GM23248 (cell line): ENCODE measurements around the gene SLC5A1. TPM values are rescaled to one million over a fixed set of nuclear protein-coding genes. Genes with fewer than 3 reads are reported as not detected.
A peak's percentile ranks its signal among the peaks of the same experiment; 100 is the strongest.

Experiments
- DNase-seq: peaks from one replicate; pipeline ENCODE4 v3.0.0-alpha.2; 2015
- H2AFZ ChIP-seq: fragments of 200-600 bp; sonication (generic); 2 replicates; pipeline ENCODE4 v1.6.1; 2016; ENCODE audit warnings: antibody characterized with exemption
- H3F3A ChIP-seq: fragments of 200-600 bp; sonication (generic); 2 replicates; pipeline ENCODE4 v1.6.1; 2016; ENCODE audit warnings: mild to moderate bottlenecking, antibody characterized with exemption, mixed run types; ENCODE audit not compliant: insufficient read depth
- H3K27ac ChIP-seq: fragments of 200-600 bp; sonication (generic); 2 replicates; pipeline ENCODE4 v1.5.1; 2016; ENCODE audit warnings: mild to moderate bottlenecking
- H3K27me3 ChIP-seq: fragments of 200-600 bp; sonication (generic); replicated peaks from 2 replicates; pipeline ENCODE4 v1.6.1; 2016; ENCODE audit warnings: mild to moderate bottlenecking; ENCODE audit not compliant: insufficient read depth
- H3K36me3 ChIP-seq: fragments of 200-600 bp; sonication (generic); 2 replicates; pipeline ENCODE4 v1.6.1; 2016; ENCODE audit warnings: low read depth, mild to moderate bottlenecking
- H3K4me1 ChIP-seq: fragments of 200-600 bp; sonication (generic); 2 replicates; pipeline ENCODE4 v1.6.1; 2016; ENCODE audit warnings: mild to moderate bottlenecking; ENCODE audit not compliant: insufficient read depth
- H3K4me2 ChIP-seq: fragments of 200-600 bp; sonication (generic); one replicate; pipeline ENCODE4 v1.6.1; 2016; ENCODE audit warnings: mild to moderate bottlenecking; ENCODE audit not compliant: unreplicated experiment
- H3K4me3 ChIP-seq: fragments of 200-600 bp; sonication (generic); 2 replicates; pipeline ENCODE4 v1.5.1; 2016; ENCODE audit warnings: mild to moderate bottlenecking
- H3K79me2 ChIP-seq: fragments of 200-600 bp; sonication (generic); 2 replicates; pipeline ENCODE4 v1.6.1; 2016; ENCODE audit warnings: mild to moderate bottlenecking; ENCODE audit not compliant: insufficient read depth
- H3K9ac ChIP-seq: fragments of 200-600 bp; sonication (generic); 2 replicates; pipeline ENCODE4 v1.6.1; 2016; ENCODE audit warnings: mild to moderate bottlenecking
- H3K9me2 ChIP-seq: fragments of 200-600 bp; sonication (generic); 2 replicates; pipeline ENCODE4 v1.6.1; 2016; ENCODE audit warnings: mixed run types, mild to moderate bottlenecking, moderate library complexity; ENCODE audit not compliant: insufficient read depth
- H3K9me3 ChIP-seq: fragments of 200-600 bp; sonication (generic); one replicate; pipeline ENCODE4 v1.6.1; 2017; ENCODE audit warnings: low read depth
- H4K20me1 ChIP-seq: fragments of 200-600 bp; sonication (generic); 2 replicates; pipeline ENCODE4 v1.6.0; 2016; ENCODE audit not compliant: insufficient read depth
- EZH2 ChIP-seq: fragments of 200-600 bp; sonication (generic); IDR thresholded peaks from 2 replicates; pipeline ENCODE4 v1.6.1; 2018; ENCODE audit warnings: antibody characterized with exemption, mild to moderate bottlenecking; ENCODE audit not compliant: insufficient read depth, poor library complexity, severe bottlenecking
- EZH2phosphoT487 ChIP-seq: fragments of 200-600 bp; sonication (generic); IDR thresholded peaks from 2 replicates; pipeline ENCODE4 v1.6.1; 2018; ENCODE audit warnings: antibody characterized with exemption, moderate library complexity, mild to moderate bottlenecking, low read depth; ENCODE audit not compliant: insufficient read depth
- WGBS, 2 experiments: methylation state at CpG; one replicate each; pipeline ENCODE4 v1.1.6; 2015 to 2017; ENCODE audit warnings: low lambda C conversion rate in 2 of 2, low coverage in 1 of 2; ENCODE audit errors: missing lambda C conversion rate in 2 of 2; 5-methylcytosine and 5-hydroxymethylcytosine counted together
- in situ Hi-C: fragments of 300-500 bp; cut with MboI; formaldehyde crosslinking; loops from 2 replicates; pipeline ENCODE4 v1.15.0; 2020
- polyA plus RNA-seq: library from polyadenylated mRNA; unstranded; fragments of >200 nt; fragmentation: Nextera tagmentation; extraction: Ambion mirVana; gene quantifications from 2 replicates; pipeline ENCODE4 v1.2.1, GENCODE V29; 2016
- total RNA-seq: library from RNA; depleted of rRNA; stranded (reverse); fragments of >200 nt; shearing (Covaris generic); gene quantifications from 2 replicates; pipeline ENCODE4 v1.2.3, GENCODE V29; 2014

Gene SLC5A1
- total and polyA plus RNA-seq, 2 experiments from 2014 or later: not detected

- DNase-seq: peak; percentile 91
- in situ Hi-C loops: no loop called here
- Histone ChIP-seq H2AFZ (peak overlapping the region; percentile 44), H3K9ac (no peak overlapping the region; the same call in 1 of the 2 replicates), H3K79me2 (no peaks in the 10 kb centered on the region), H3F3A (no peaks in the 10 kb centered on the region), H3K9me2 (no peaks in the 10 kb centered on the region), H3K27me3 (no peaks in the 10 kb centered on the region; the same call in 1 of the 2 replicates), H3K27ac (peak overlapping the region; percentile 28; the same call in 1 of the 2 replicates), H3K4me2 (no peak overlapping the region), H3K4me3 (no peak overlapping the region), H3K4me1 (peaks cover 10% of the 10 kb centered on the region), H4K20me1 (no peaks in the 10 kb centered on the region), H3K9me3 (no peaks in the 10 kb centered on the region), H3K36me3 (no peaks in the 10 kb centered on the region)
- TF ChIP-seq EZH2: no peak
- no peak for TF ChIP-seq EZH2phosphoT487
- WGBS, 2 experiments: 18 to 19% methylated on average over 5 of the region's 5 CpGs
These were observed 7.8 kb downstream of the SLC5A1 start for GRCh38 chr22:32050678-32051515.

- TF ChIP-seq EZH2phosphoT487 (no peak), EZH2 (no peak)
- DNase-seq: no peak
- Histone ChIP-seq H3K4me2 (no peak overlapping the region), H3K36me3 (no peaks in the 10 kb centered on the region), H3K9ac (no peak overlapping the region), H3K79me2 (no peaks in the 10 kb centered on the region), H3K27ac (no peak overlapping the region), H4K20me1 (no peaks in the 10 kb centered on the region), H3F3A (no peaks in the 10 kb centered on the region), H3K9me2 (no peaks in the 10 kb centered on the region), H2AFZ (no peak overlapping the region), H3K9me3 (no peaks in the 10 kb centered on the region), H3K4me1 (peaks cover 10% of the 10 kb centered on the region), H3K4me3 (no peak overlapping the region), H3K27me3 (no peaks in the 10 kb centered on the region; the same call in 1 of the 2 replicates)
- 58 to 60% methylated on average over 2 of the region's 2 CpGs for WGBS, 2 experiments
- in situ Hi-C loops: no loop called here
These were observed 9.2 kb downstream of the SLC5A1 start for GRCh38 chr22:32052244-32052643.

GRCh38 chr22:32052936-32053791, 10.1 kb downstream of the SLC5A1 start:
- in situ Hi-C loops: no loop called here
- 61 to 64% methylated on average over 5 of the region's 5 CpGs for WGBS, 2 experiments
- no peaks in the 10 kb centered on the region for H3K79me2 ChIP-seq

GRCh38 chr22:32055069-32055468, 12.0 kb downstream of the SLC5A1 start:
- Histone ChIP-seq H2AFZ (no peak overlapping the region), H3K79me2 (no peaks in the 10 kb centered on the region), H3K9me3 (no peaks in the 10 kb centered on the region), H4K20me1 (no peaks in the 10 kb centered on the region), H3K9ac (no peak overlapping the region), H3K36me3 (no peaks in the 10 kb centered on the region), H3K9me2 (no peaks in the 10 kb centered on the region), H3F3A (no peaks in the 10 kb centered on the region), H3K27me3 (peaks cover 3% of the 10 kb centered on the region; the same call in 1 of the 2 replicates), H3K4me3 (no peak overlapping the region), H3K27ac (no peak overlapping the region), H3K4me2 (no peak overlapping the region), H3K4me1 (peaks cover 10% of the 10 kb centered on the region)
- no peak for DNase-seq
- in situ Hi-C loops: no loop called here
- TF ChIP-seq EZH2phosphoT487 (no peak), EZH2 (no peak)
- WGBS, 2 experiments: 44 to 52% methylated on average over 2 of the region's 2 CpGs

More at GRCh38 chr22:32052936-32053791, 10.1 kb downstream of the SLC5A1 start:
- H2AFZ ChIP-seq: no peak overlapping the region
- peaks cover 10% of the 10 kb centered on the region for H3K4me1 ChIP-seq
- DNase-seq: no peak
- no peak overlapping the region for H3K27ac ChIP-seq
- no peak overlapping the region for H3K4me2 ChIP-seq
- no peak overlapping the region for H3K9ac ChIP-seq
- H3F3A ChIP-seq: no peaks in the 10 kb centered on the region
- H3K36me3 ChIP-seq: no peaks in the 10 kb centered on the region
- H3K27me3 ChIP-seq: no peaks in the 10 kb centered on the region; the same call in 1 of the 2 replicates
- H3K4me3 ChIP-seq: no peak overlapping the region
- H3K9me3 ChIP-seq: no peaks in the 10 kb centered on the region
- no peak for TF ChIP-seq EZH2phosphoT487
- TF ChIP-seq EZH2: no peak
- H4K20me1 ChIP-seq: no peaks in the 10 kb centered on the region
- no peaks in the 10 kb centered on the region for H3K9me2 ChIP-seq
